Measurements from ENCODE around the gene SEZ6. TPM values are rescaled to one million over a fixed set of nuclear protein-coding genes. Genes with fewer than 3 reads are reported as not detected.

SEZ6 gene
- total RNA-seq, 1 experiment from 2014 or later = not detected

GRCh38 chr17:28961391-28961790 is 44.4 kb downstream of the SEZ6 start:
- no peaks in the 10 kb centered on the region for H3K79me2 ChIP-seq (ENCODE audit: low read depth)
- no peak for TF ChIP-seq EZH2 (IDR thresholded peaks at IDR 0.05; ENCODE audit: low read depth)
- no peak for TF ChIP-seq CTCF (conservative IDR thresholded peaks at IDR 0.05)
- no peaks in the 10 kb centered on the region for H3K9me2 ChIP-seq (ENCODE audit: insufficient read depth)
- no peaks in the 10 kb centered on the region for H3K36me3 ChIP-seq (ENCODE audit: low read depth)
- no peaks in the 10 kb centered on the region for H3K4me1 ChIP-seq (replicated peaks; ENCODE audit: insufficient read depth)
- no peaks in the 10 kb centered on the region for H4K20me1 ChIP-seq (ENCODE audit: insufficient read depth)
- H2AFZ ChIP-seq = no peak overlapping the region
- CTCF ChIA-PET = no interaction called here
- H3K27ac ChIP-seq = no peak overlapping the region
- no TSS peak for BruUV-seq (replicated peaks)
- DNase-seq = no peak
- no peak overlapping the region for H3K4me2 ChIP-seq
- H3K27me3 ChIP-seq (ENCODE audit: insufficient read depth, low read depth) = no peaks in the 10 kb centered on the region
- H3K4me3 ChIP-seq = no peak overlapping the region
- peaks cover 5% of the 10 kb centered on the region; the same call in 1 of the 2 replicates for H3F3A ChIP-seq (ENCODE audit: insufficient read depth, low read depth)
- intact Hi-C loops (cut with micrococcal nuclease; ENCODE audit: unreplicated experiment) = no loop called here
- POLR2A ChIA-PET (ENCODE audit: unreplicated experiment) = no interaction called here
- no peaks in the 10 kb centered on the region for H3K9me3 ChIP-seq (ENCODE audit: insufficient read depth, low read depth)

- ChIA-PET CTCF (no interaction called here), POLR2A (ENCODE audit: unreplicated experiment) (no interaction called here)
- intact Hi-C loops (cut with micrococcal nuclease; ENCODE audit: unreplicated experiment) = no loop called here
- no TSS peak for BruUV-seq (replicated peaks)
- no peak overlapping the region for H3K4me2 ChIP-seq
- no peaks in the 10 kb centered on the region for H3K79me2 ChIP-seq (ENCODE audit: low read depth)
- no peaks in the 10 kb centered on the region for H3K4me1 ChIP-seq (replicated peaks; ENCODE audit: insufficient read depth)
- H2AFZ ChIP-seq = no peak overlapping the region
- no peaks in the 10 kb centered on the region for H3K9me2 ChIP-seq (ENCODE audit: insufficient read depth)
- H4K20me1 ChIP-seq (ENCODE audit: insufficient read depth) = no peaks in the 10 kb centered on the region
- H3K4me3 ChIP-seq = no peak overlapping the region
- TF ChIP-seq CTCF (conservative IDR thresholded peaks at IDR 0.05) (no peak), EZH2 (IDR thresholded peaks at IDR 0.05; ENCODE audit: low read depth) (no peak)
- no peaks in the 10 kb centered on the region for H3K36me3 ChIP-seq (ENCODE audit: low read depth)
- no peak overlapping the region for H3K27ac ChIP-seq
- no peaks in the 10 kb centered on the region for H3K27me3 ChIP-seq (ENCODE audit: insufficient read depth, low read depth)
- no peaks in the 10 kb centered on the region for H3K9me3 ChIP-seq (ENCODE audit: insufficient read depth, low read depth)
- peaks cover 5% of the 10 kb centered on the region; the same call in 1 of the 2 replicates for H3F3A ChIP-seq (ENCODE audit: insufficient read depth, low read depth)
- DNase-seq = no peak
Measured at GRCh38 chr17:28960256-28961061, 45.4 kb downstream of the SEZ6 start.

- ChIA-PET POLR2A (ENCODE audit: unreplicated experiment) (no interaction called here), CTCF (no interaction called here)
- Histone ChIP-seq H3K9me2 (ENCODE audit: insufficient read depth) (no peaks in the 10 kb centered on the region), H3K9me3 (ENCODE audit: insufficient read depth, low read depth) (no peaks in the 10 kb centered on the region), H3K4me3 (no peak overlapping the region), H2AFZ (no peak overlapping the region), H3K4me2 (no peak overlapping the region), H3K27me3 (ENCODE audit: insufficient read depth, low read depth) (no peaks in the 10 kb centered on the region), H3F3A (ENCODE audit: insufficient read depth, low read depth) (peaks cover 3% of the 10 kb centered on the region; the same call in 1 of the 2 replicates), H3K27ac (no peak overlapping the region), H4K20me1 (ENCODE audit: insufficient read depth) (no peaks in the 10 kb centered on the region), H3K4me1 (replicated peaks; ENCODE audit: insufficient read depth) (no peaks in the 10 kb centered on the region), H3K36me3 (ENCODE audit: low read depth) (no peaks in the 10 kb centered on the region), H3K79me2 (ENCODE audit: low read depth) (no peaks in the 10 kb centered on the region)
- intact Hi-C loops (cut with micrococcal nuclease; ENCODE audit: unreplicated experiment) = no loop called here
- TF ChIP-seq EZH2 (IDR thresholded peaks at IDR 0.05; ENCODE audit: low read depth) = no peak
- no peak for TF ChIP-seq CTCF (conservative IDR thresholded peaks at IDR 0.05)
- no peak for DNase-seq
- BruUV-seq (replicated peaks) = no TSS peak
Measured at GRCh38 chr17:28959471-28959871, 46.4 kb downstream of the SEZ6 start.

Measured in PC-9 (cell line).